HepG2 (cell line): ENCODE measurements around the gene APOLD1. TPM values are rescaled to one million over a fixed set of nuclear protein-coding genes. Genes with fewer than 3 reads are reported as not detected.

Experiments
- ELF3 ChIP-seq: IDR thresholded peaks from 2 replicates; pipeline ENCODE4 v1.6.1; 2016; ENCODE audit warnings: missing genetic modification reagents, missing compliant biosample characterization
- HNF4G ChIP-seq, 2 experiments: sonication (generic) in 1 of 2; formaldehyde crosslinking in 1 of 2; IDR thresholded peaks; 2 replicates each; pipeline versions ENCODE4 v1.4.0 to v1.6.1; 2011 to 2020; ENCODE audit warnings: borderline replicate concordance in 2 of 2, low read depth in 2 of 2, mild to moderate bottlenecking in 2 of 2, low read length in 1 of 2, missing genetic modification reagents in 1 of 2, moderate library complexity in 1 of 2
- PCBP2 ChIP-seq: fragments of 200-400 bp; formaldehyde crosslinking; optimal IDR thresholded peaks from 2 replicates; pipeline ENCODE3; 2018; ENCODE audit warnings: low read length, low read depth; ENCODE audit not compliant: poor library complexity, severe bottlenecking
- SMARCC2 ChIP-seq: fragments of 450-650 bp; IDR thresholded peaks from 2 replicates; pipeline ENCODE4 v1.6.1; 2017; ENCODE audit warnings: antibody characterized with exemption, mild to moderate bottlenecking
- THAP11 ChIP-seq: IDR thresholded peaks from 2 replicates; pipeline ENCODE4 v1.6.1; 2016; ENCODE audit warnings: missing biosample characterization, missing genetic modification reagents
- ZNF230 ChIP-seq: sonication (generic); formaldehyde crosslinking; IDR thresholded peaks from 2 replicates; pipeline ENCODE4 v1.4.0; 2020; ENCODE audit warnings: mild to moderate bottlenecking, missing genetic modification reagents
- ZNF354B ChIP-seq: sonication (generic); formaldehyde crosslinking; IDR thresholded peaks from 2 replicates; pipeline ENCODE4 v1.8.0; 2022; ENCODE audit warnings: mild to moderate bottlenecking, missing genetic modification reagents
- ZNF7 ChIP-seq: IDR thresholded peaks from 2 replicates; pipeline ENCODE4 v1.6.1; 2016; ENCODE audit warnings: missing biosample characterization, missing genetic modification reagents
- ZNF777 ChIP-seq: sonication (generic); formaldehyde crosslinking; IDR thresholded peaks from 2 replicates; pipeline ENCODE4 v1.4.0; 2020; ENCODE audit warnings: missing genetic modification reagents
- polyA plus RNA-seq, 8 experiments: library from polyadenylated mRNA; depleted of rRNA in 3 of 8; stranded (reverse) in 7 of 8; unstranded in 1 of 8; fragments of >200 nt; fragmentation: Illumina TruSeq in 4 of 8; extraction: Trizol in 4 of 8; gene quantifications; 2 replicates each; pipeline versions ENCODE4 v1.2.1 to v1.2.3, GENCODE V29; 2011 to 2016; ENCODE audit warnings: low read depth in 4 of 8, missing spikeins in 1 of 8, mixed read lengths in 1 of 8; ENCODE audit not compliant: insufficient read depth in 1 of 8
- total RNA-seq, 5 experiments: library from RNA; depleted of rRNA; stranded (reverse); fragments of >200 nt; fragmentation: Illumina TruSeq; extraction: Trizol; gene quantifications; 2 replicates each; pipeline ENCODE4 v1.2.3, GENCODE V29; 2016; ENCODE audit warnings: low read depth in 1 of 5
- TF ChIP-seq, protein P1 (sequence below): sonication (generic); formaldehyde crosslinking; IDR thresholded peaks from 2 replicates; pipeline ENCODE4 v1.4.0; 2020; ENCODE audit warnings: mild to moderate bottlenecking, missing genetic modification reagents
- TF ChIP-seq, protein P2 (sequence below): sonication (generic); formaldehyde crosslinking; IDR thresholded peaks from 2 replicates; pipeline ENCODE4 v1.4.0; 2020; ENCODE audit warnings: missing genetic modification reagents
- TF ChIP-seq, protein P3 (sequence below): IDR thresholded peaks from 2 replicates; pipeline ENCODE4 v1.6.1; 2012; ENCODE audit warnings: low read length, improper control_type of control experiment
- TF ChIP-seq, protein P4 (sequence below): sonication (generic); formaldehyde crosslinking; IDR thresholded peaks from 2 replicates; pipeline ENCODE4 v1.4.0; 2020; ENCODE audit warnings: missing genetic modification reagents; ENCODE audit errors: not compliant biosample characterization

The APOLD1 gene
- total and polyA plus RNA-seq, 2 of the 13 experiments (the other 11 are each of a cell fraction or from before 2014, with no cell fraction given) = 0.20 to 0.84 TPM

DNA sequence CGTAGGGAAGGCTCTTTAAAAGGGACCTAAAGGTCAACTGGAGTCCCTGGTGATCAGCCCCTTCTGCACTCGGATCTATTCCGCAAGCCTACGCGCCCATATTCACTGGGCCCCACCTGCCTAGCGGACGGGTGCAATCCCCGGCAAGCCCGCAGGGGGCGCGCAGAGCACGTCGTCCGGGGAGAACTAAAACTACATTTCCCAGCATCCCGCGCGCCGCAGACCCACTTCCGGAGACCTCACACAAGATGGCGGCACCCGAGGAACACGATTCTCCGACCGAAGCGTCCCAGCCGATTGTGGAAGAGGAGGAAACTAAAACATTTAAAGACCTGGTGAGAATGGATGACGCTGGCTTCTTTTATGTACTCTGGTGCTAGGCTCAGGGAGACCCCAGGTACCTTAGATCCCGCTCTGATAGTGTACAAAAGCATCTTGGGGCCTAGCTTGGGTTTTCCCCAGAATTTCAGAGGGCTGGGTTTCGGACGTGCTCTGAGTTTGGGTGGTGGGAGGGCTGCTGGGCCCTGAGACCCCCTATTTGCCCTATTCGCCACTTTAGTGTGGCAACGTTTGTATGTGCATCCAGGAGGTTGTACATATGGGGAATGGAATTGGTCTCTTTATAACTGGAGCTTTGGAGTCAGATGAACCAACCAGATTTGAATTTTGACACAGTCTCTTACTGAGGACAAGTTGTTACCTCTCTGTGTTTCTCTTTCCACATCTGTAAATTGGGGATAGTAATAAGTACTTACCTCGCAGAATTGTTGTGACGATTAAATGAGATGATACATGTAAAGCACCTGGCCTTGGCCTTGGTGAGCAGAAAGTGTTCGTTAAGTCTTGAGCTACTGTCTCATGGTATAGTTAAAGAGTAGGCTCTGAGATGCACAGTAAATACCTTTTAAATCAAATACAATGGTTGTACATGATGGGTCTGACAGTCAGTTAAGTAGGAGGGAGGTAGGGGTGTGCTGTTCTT lies 28.0 kb downstream of the APOLD1 start, which contains the start of gene DDX47 (continued):
- TF ChIP-seq, protein P1, sequence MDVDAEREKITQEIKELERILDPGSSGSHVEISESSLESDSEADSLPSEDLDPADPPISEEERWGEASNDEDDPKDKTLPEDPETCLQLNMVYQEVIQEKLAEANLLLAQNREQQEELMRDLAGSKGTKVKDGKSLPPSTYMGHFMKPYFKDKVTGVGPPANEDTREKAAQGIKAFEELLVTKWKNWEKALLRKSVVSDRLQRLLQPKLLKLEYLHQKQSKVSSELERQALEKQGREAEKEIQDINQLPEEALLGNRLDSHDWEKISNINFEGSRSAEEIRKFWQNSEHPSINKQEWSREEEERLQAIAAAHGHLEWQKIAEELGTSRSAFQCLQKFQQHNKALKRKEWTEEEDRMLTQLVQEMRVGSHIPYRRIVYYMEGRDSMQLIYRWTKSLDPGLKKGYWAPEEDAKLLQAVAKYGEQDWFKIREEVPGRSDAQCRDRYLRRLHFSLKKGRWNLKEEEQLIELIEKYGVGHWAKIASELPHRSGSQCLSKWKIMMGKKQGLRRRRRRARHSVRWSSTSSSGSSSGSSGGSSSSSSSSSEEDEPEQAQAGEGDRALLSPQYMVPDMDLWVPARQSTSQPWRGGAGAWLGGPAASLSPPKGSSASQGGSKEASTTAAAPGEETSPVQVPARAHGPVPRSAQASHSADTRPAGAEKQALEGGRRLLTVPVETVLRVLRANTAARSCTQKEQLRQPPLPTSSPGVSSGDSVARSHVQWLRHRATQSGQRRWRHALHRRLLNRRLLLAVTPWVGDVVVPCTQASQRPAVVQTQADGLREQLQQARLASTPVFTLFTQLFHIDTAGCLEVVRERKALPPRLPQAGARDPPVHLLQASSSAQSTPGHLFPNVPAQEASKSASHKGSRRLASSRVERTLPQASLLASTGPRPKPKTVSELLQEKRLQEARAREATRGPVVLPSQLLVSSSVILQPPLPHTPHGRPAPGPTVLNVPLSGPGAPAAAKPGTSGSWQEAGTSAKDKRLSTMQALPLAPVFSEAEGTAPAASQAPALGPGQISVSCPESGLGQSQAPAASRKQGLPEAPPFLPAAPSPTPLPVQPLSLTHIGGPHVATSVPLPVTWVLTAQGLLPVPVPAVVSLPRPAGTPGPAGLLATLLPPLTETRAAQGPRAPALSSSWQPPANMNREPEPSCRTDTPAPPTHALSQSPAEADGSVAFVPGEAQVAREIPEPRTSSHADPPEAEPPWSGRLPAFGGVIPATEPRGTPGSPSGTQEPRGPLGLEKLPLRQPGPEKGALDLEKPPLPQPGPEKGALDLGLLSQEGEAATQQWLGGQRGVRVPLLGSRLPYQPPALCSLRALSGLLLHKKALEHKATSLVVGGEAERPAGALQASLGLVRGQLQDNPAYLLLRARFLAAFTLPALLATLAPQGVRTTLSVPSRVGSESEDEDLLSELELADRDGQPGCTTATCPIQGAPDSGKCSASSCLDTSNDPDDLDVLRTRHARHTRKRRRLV (CRISPR knock-in tag) = no peak
- no peak for TF ChIP-seq ZNF354B (CRISPR knock-in tag)
- TF ChIP-seq, protein P2, sequence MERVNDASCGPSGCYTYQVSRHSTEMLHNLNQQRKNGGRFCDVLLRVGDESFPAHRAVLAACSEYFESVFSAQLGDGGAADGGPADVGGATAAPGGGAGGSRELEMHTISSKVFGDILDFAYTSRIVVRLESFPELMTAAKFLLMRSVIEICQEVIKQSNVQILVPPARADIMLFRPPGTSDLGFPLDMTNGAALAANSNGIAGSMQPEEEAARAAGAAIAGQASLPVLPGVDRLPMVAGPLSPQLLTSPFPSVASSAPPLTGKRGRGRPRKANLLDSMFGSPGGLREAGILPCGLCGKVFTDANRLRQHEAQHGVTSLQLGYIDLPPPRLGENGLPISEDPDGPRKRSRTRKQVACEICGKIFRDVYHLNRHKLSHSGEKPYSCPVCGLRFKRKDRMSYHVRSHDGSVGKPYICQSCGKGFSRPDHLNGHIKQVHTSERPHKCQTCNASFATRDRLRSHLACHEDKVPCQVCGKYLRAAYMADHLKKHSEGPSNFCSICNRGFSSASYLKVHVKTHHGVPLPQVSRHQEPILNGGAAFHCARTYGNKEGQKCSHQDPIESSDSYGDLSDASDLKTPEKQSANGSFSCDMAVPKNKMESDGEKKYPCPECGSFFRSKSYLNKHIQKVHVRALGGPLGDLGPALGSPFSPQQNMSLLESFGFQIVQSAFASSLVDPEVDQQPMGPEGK (CRISPR knock-in tag) = no peak
- TF ChIP-seq, protein P3, sequence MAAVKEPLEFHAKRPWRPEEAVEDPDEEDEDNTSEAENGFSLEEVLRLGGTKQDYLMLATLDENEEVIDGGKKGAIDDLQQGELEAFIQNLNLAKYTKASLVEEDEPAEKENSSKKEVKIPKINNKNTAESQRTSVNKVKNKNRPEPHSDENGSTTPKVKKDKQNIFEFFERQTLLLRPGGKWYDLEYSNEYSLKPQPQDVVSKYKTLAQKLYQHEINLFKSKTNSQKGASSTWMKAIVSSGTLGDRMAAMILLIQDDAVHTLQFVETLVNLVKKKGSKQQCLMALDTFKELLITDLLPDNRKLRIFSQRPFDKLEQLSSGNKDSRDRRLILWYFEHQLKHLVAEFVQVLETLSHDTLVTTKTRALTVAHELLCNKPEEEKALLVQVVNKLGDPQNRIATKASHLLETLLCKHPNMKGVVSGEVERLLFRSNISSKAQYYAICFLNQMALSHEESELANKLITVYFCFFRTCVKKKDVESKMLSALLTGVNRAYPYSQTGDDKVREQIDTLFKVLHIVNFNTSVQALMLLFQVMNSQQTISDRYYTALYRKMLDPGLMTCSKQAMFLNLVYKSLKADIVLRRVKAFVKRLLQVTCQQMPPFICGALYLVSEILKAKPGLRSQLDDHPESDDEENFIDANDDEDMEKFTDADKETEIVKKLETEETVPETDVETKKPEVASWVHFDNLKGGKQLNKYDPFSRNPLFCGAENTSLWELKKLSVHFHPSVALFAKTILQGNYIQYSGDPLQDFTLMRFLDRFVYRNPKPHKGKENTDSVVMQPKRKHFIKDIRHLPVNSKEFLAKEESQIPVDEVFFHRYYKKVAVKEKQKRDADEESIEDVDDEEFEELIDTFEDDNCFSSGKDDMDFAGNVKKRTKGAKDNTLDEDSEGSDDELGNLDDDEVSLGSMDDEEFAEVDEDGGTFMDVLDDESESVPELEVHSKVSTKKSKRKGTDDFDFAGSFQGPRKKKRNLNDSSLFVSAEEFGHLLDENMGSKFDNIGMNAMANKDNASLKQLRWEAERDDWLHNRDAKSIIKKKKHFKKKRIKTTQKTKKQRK = no peak
- no peak for TF ChIP-seq SMARCC2
- peak; percentile 64 for TF ChIP-seq ELF3 (CRISPR knock-in tag)
- TF ChIP-seq ZNF230 = no peak
- no peak for TF ChIP-seq PCBP2
- TF ChIP-seq ZNF777 (CRISPR knock-in tag) = no peak
- TF ChIP-seq ZNF7 (CRISPR knock-in tag) = no peak
- peak; percentile 100 for TF ChIP-seq THAP11
- TF ChIP-seq, protein P4, sequence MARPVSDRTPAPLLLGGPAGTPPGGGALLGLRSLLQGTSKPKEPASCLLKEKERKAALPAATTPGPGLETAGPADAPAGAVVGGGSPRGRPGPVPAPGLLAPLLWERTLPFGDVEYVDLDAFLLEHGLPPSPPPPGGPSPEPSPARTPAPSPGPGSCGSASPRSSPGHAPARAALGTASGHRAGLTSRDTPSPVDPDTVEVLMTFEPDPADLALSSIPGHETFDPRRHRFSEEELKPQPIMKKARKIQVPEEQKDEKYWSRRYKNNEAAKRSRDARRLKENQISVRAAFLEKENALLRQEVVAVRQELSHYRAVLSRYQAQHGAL = peak; percentile 68
- no peak for TF ChIP-seq HNF4G (IDR thresholded peaks at IDR 0.05; ENCODE audit: borderline replicate concordance, low read depth, low read length)
- peak; percentile 35; the same call in 1 of the 2 replicates for TF ChIP-seq HNF4G (CRISPR knock-in tag; IDR thresholded peaks at IDR 0.05; ENCODE audit: borderline replicate concordance, low read depth)
